Measurements from ENCODE around the gene ZBTB3.
A peak's percentile ranks its signal among the peaks of the same experiment; 100 is the strongest.
"Not testable (repeated sequence)": the region's sequence is repeated elsewhere in the genome, so short reads cannot be mapped to it uniquely, and the experiment has no call there.

The ZBTB3 gene

DNA sequence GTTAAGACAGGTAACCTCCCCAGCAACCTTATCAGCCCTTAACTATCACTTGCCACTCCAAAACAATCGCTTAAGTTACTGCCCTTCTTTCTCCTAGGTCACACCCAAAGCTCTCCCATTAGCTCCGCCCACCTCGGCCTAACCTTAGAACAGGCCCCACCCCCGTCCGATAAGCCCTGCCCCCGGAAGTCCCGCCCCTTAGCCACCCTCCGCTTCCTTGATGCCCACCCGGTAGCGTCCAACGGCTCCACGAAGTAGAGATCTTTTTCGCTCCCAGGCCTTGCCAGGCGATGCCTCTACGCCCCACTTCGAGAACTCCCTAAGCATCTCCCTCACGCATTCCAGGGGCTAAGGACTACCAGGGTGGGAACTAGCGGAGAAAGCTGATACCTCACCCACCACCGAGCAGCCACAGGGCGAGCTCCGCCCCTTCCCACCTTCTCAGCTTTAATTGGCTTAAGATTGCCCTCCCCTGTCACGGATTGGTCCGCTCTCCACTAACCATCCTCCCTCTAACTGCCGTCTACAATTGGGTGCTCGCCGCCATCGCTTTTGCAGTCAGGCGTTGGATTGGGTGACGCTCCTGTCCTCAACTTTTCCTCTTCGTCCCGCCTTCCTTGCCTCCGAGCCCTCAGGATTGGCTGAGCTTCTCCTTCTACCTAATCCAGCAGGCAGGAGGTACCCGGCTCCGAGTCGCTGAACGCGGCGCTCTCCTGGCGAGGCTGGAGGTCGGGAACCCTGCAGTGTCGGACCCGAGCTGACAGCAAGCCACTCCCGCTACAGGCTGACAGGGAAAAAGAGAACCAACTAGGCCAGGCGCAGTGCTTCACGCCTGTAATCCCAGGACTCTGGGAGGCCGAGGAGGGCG, at the start of gene ZBTB3:
TSS of gene ZBTB3 (minus strand) at position 425 of the 868 bp plus-strand sequence. CDS start 496 bp downstream, outside the sequence.
- peak; percentile 91 for DNase-seq (ENCODE audit: low read depth)

DNA sequence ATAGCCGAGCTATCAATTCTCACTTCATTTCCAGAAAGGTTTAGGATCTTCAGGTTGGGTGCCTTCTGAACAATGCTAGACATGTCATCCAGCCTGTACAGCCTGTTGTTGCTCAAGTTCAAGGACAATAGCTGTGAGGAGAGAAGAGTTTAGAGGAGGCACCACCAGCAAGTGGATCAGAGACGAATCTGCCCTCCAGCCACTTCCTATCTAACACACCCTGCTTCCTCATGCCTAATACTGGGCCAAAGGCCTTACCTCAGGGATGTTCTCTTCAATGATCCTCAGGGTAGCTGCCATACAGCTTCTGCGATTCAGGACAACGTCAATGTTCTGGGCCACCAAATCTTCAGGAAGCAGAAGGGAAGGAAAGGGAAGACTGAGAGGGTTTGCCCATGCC, 47.1 kb upstream of the ZBTB3 start:
- DNase-seq (ENCODE audit: low read depth) = no peak

DNA sequence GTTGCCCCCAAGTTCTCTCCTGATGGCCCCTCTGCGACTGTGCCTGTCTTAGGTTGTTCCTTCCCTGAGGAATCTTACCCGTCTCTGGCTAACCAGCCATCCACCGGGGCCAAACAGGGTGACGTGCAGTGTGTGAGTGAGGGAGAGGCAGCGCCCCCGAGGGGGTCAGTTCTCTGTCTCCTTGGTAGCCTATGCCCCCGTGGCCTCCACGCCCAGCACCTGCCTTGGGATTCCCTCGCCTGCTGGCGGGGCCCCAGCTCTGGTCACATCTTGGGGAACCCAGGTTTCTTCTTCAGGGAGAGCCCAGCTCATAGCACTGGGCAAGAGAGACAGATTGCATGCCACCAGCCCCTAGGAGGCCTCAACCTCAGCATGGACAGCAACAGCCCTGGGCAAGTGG, 45.5 kb upstream of the ZBTB3 start:
- no peak for DNase-seq (ENCODE audit: low read depth)

DNA sequence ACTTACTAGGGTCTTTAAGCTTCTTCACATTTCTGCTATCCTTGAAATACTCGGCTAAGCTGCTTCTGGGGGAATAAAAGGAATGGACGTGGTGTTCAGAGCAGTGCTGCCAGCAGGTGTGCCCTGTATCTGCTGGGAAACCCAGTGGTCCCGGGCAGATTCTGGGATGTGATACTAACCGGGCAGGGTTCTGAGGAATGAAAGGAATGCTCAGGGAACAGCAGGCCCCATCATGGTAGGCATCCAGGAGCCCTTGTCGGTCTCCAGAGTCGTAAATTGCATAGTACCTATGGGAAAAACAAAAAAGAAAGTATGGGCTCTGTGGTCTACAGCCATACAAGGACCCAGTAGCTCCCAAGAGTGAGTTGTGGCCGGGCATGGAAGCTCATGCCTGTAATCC, 42.3 kb upstream of the ZBTB3 start:
- DNase-seq (ENCODE audit: low read depth) = no peak

DNA sequence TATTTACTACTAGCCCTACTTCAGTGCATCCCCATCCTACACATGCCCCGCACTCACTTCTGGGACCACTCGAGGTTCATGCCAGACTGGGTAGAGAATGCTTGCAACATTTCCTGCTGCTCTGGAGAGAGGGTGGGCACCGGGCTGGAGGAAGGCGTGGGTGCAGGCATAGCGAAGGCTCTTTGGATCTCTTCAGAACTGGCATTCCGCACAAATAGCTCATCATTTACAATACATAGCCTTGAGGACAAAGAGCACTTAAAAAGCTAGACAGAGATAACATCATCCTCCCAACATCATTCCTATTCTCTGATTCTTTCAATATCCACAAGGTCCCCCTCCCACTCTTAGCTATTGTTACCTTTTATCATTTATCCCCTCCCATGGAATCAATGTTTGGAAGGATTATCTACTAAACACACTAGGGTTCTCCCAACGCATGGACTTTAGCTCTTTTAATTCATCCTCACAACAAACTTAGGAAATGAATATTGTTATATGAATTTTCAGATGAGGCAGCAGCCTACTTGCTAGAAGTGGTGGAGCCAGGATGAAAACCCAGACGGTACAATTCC, 40.3 kb upstream of the ZBTB3 start:
- DNase-seq (ENCODE audit: low read depth) = no peak

DNA sequence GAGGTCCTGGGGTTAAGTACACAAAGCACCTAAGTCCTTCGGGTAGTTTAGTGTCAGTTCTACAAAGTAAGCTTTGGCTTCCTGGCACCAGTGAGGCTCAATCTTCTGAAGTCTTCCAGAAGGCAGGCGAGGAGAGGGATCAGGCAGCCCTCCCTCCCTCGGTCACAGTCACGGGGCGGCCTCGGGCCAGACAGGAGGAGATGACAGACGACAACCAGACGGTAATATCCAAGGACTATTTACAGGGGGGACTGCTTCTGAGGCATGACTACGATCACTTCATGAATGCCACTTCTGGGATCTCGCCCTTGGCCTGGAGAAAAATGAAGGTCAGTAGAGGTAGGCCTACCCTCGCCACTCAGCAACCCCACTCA, 38.2 kb upstream of the ZBTB3 start:
- no peak for DNase-seq (ENCODE audit: low read depth)

DNA sequence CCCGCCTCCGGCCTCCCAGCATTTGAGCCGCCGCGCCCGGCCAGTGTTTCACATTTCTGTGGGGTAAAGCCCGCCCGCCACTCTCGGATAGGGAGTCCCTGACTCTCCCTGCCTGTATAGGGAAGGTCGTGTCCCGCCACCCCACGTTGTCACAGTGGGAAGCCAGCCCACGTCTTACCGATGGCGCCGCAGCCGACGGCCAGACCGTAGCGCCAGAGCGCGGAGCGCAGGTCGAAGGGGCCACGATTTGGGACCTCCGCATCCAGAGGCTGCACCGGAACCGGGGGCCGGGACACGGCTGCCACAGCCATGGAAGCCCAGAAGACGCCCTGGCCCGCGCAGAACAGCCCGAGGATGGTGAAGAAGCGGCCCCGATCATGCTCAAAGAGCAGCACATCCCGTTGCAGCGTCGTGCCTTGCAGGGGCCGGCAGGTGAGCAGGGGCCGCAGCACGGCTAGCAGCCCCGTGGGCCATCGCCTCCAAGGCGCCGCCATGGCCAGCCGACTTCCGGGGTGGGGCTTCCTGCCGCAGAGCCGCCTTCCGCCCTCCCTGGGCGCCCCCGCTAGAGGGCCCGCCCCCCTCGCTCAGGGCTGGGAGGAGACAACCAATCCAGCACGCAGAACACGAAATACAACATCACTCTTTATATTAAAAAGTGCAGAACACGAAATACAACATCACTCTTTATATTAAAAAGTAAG, 37.7 kb upstream of the ZBTB3 start, which contains the start of gene TMEM223:
TSS of gene TMEM223 (minus strand) at position 506 of the 701 bp plus-strand sequence. CDS start at position 494, 12 bp downstream.
- peak; percentile 88 for DNase-seq (ENCODE audit: low read depth)

DNA sequence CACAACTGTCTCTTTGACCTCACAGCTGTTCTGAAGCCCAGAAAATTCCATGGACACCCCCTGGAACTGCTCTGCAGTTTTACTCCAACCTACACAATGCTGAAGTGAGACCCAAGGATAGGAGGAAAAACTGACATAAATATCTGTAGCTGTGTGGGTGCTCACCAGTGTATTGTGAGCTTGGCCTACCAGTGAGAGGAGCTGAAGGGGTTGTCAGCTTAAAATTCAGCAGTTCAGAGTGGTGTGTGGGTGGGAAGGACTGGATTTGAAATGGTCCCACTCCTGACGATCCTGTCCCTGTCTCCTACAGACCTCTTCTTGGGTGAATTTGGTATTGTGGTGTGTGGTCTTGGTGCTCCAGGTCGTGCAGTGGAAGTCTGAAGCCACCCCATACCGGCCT, 35.6 kb upstream of the ZBTB3 start:
- DNase-seq (ENCODE audit: low read depth) = no peak

DNA sequence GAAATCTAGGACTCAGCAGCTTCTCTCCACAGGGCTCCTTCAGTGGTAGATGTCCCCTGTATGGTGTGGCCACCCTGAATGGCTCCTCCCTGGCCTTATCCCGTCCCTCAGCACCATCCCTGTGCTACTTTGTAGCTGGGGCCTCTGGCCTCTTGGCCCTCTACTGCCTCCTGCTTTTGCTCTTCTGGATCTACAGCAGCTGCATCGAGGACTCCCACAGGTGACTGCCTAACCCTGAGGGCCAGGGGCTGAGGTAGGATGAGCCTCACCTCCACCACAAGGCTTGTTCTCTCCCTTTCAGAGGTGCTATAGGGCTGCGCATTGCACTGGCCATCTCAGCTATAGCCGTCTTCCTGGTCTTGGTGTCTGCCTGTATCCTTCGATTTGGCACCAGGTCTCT, 35.0 kb upstream of the ZBTB3 start:
- DNase-seq (ENCODE audit: low read depth) = no peak

DNA sequence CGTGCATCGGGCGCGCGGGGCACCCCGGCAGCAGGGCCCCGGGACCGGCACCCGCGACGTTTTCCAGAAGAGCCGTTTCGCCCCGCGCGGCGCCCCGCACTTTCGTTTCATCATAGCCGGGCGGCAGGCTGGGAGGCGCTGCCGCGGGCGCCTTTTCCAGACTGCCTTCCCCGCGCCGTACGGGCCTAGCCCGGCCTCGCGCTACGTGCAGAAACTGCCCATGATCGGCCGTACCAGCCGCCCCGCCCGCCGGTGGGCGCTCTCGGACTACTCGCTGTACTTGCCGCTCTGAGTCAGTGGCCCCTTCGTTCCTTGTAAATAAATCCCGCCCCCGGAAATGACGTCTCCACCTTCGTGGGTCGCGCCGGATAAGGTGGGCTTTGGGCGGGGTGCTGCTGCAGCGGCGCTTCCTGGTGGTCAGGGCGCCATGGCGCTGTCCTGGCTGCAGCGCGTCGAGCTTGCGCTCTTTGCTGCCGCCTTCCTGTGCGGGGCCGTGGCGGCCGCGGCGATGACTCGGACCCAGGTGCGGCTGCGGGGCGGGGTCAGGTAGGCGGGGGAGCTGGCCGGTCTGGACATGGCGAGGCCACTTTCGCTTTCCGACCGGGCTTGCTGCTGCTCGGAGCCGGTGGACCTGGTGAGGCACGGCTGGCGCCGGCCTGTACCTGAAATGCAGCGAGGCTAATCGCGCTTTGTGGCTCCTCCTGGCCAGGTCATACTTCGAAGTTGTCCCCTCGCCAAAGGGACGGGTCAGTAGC, 33.2 kb upstream of the ZBTB3 start, which contains the start of gene TMEM179B:
TSS of gene TMEM179B (plus strand) at position 398 of the 755 bp plus-strand sequence. CDS start at position 428, 30 bp downstream.
- peak; percentile 92 for DNase-seq (ENCODE audit: low read depth)

DNA sequence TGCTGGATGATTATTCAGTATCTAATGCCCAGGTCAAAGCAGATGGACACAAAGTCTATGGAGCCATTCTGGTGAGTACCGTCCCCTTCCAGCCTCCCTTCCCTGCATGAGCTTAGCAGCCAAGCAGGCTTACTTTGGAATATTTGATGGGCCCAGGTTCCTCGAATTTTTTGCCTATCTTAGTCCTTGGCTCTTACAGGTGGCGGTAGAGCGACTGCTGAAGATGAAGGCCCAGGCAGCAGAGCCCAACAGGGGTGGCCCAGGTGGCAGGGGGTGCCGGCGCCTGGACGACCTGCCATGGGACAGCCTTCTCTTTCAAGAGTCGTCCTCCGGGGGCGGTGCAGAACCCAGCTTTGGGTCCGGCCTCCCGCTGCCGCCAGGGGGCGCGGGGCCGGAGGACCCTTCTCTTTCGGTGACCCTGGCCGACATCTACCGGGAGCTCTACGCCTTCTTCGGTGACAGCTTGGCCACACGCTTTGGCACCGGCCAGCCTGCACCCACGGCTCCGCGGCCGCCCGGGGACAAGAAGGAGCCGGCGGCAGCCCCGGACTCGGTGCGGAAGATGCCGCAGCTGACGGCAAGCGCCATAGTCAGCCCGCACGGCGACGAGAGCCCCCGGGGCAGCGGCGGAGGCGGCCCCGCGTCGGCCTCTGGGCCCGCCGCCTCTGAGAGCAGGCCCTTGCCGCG, 32.5 kb upstream of the ZBTB3 start:
- peak; percentile 80 for DNase-seq (ENCODE audit: low read depth)

DNA sequence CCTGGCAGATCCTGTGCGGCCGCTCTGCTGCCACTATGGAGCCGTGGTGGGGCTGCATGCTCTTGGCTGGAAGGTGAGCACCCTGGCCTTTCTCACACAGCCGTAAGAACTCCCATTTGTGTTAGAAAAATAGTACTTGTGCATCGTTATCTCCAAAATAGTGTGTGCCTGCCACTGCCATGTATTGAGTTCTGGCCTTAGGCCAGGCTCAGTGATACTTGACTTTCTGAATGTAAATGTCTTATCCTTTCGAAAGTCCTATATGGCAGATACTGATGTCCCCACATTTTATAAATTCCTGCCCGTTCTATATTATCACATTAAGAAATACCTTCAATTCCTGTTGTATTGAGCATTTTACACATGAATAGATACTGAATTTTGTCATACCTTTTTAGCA, 28.8 kb upstream of the ZBTB3 start:
- no peak for DNase-seq (ENCODE audit: low read depth)

DNA sequence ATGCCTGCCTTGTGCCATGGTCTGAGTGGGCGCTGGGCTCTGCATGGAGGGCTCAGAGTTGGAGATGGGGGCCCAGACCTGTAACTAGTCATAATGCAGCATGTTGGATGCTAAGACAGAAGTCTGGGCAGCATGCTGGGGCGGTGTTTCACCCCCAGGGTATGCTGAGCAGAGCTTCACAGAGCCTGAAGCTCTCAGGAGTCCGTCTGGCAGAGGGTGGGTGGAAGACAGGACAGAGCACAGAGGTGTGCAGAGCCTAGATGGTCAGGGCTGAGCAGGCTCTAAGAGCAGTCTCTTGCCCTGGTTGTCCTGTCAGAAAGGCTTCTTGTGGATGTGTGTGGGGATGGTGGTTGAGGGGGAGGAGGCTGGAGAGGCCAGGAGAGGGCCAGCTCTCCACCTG, 24.5 kb upstream of the ZBTB3 start:
- no peak for DNase-seq (ENCODE audit: low read depth)

DNA sequence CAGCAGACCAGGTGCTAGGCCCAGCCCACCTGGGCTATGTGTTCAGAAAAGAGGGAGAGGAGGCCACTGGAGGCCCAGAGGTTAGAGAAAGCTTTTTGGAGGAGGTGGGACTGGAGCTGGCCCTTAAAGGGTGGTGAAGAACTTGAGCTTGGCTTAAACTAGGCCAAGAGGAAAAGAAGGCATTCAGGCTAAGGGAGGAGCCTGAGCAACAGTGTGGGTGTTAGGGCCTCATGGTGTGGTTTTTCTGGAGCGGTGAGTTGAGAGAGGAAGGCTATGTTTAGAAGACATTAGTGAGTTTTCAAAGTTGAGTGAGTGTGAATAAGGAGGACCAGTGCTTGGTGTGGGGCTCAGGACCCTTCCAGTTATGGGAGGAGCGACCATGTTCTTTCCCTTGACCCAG, 23.4 kb upstream of the ZBTB3 start:
- no peak for DNase-seq (ENCODE audit: low read depth)

DNA sequence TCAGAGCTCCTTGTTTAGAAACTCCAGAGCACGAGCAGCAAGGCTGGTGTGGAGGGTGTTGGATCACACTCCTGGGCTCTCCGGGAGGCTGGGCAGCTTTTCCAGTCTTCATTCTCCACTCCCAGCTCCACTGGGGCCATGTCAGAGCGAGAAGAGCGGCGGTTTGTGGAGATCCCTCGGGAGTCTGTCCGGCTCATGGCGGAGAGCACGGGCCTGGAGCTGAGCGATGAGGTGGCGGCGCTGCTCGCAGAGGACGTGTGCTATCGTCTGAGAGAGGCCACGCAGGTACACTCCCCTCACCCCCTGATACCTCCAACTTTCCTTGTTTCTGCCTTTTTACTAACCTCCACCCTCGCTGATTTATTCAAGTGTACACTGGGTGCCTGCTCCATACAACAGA, 21.7 kb upstream of the ZBTB3 start:
- DNase-seq (ENCODE audit: low read depth) = no peak

DNA sequence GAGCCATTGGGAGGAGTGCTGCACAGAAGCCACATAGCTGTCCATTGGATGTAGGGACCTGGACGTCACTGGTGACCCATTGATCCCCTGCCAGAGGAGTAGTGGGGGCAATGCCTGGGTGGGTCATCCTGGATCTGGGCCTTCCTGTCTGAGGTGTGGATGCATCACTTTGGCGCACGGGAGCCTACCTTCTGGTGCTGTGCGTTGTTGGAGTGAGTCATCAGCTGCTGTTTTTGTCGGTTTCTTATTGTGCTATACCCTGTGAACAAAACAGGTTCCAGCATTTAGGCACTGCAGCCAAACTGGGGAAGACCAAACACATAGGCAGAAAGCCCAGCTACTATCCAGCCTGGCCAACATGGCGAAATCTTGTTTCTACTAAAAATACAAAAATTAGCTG, 20.4 kb upstream of the ZBTB3 start:
- no peak for DNase-seq (ENCODE audit: low read depth)

DNA sequence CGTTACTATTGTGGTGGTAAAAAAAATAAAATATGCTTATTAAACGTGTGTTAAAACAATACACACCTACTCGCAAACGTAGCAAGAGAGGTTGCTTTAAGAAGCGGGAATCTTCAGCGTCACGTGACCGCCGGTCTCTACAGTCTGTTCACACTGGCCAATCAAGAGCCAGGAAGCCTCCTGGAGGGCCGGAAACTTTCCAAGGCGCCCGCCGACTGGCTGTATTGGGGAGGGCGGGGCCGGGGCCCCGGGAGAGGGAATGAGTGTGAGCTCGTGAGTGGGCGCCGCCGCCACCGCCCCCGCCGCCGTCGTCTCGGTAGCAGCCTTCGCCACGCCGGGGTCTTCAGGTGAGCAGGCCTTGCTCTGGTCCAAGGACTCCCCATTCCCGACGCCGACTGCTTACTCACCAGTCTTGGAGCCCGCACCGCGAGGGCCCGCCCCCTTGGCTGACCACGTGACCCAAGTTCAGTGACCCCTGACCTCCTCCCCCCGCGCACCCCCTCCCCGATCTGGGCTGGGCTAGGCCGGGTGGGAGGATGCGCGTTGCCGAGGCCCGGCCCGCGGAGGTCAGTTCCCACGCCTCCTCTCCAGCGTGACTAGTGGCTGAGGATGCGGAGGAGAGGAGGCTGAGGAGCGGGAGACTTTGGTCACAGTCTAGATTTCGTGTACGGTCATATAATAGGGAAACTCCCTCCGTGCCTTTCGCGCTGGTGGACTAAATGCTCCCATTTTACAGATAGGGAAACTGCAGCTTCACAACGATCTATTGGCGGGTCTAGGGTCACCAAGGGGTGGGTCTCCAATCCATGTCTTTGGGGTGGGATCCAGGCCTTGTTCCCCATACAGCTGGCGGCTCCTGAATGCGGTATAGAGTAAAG, 17.4 kb upstream of the ZBTB3 start, which contains the start of gene TAF6L:
TSS of gene TAF6L (plus strand) at position 253 of the 878 bp plus-strand sequence. CDS start 4,388 bp downstream, outside the sequence.
- DNase-seq (ENCODE audit: low read depth) = peak; percentile 86

DNA sequence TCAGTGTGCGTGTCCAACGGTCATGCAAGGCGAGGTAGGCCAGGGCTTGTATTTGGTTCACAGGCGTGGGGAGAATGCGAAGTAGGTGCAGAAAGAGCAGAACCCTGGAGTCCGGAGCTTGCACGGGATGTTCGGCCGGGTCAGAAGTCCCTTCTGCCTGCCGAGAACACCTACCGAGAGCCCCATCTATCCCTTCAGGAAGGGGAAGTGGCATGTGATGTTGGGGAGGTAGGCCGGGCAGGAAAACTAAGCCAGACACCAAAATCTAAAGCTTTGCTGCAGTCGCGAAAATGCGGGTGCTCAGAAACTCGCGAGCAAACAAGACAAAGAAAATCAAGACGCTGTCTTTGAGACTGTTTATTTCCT, 16.8 kb upstream of the ZBTB3 start:
- no peak for DNase-seq (ENCODE audit: low read depth)

DNA sequence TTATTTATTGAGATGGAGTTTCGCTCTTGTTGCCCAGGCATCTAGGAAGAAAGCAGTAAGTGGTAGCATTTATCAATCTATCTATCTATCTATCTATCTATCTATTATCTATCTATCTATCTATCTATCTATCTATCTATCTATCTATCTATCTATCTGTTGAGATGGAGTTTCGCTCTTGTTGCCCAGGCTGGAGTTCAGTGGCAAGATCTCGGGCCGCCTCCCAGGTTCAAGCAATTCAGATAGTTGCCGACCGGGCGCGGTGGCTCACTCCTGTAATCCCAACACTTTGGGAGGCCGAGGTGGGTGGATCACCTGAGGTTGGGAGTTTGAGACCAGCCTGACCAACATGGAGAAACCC, 6.9 kb upstream of the ZBTB3 start:
- DNase-seq (ENCODE audit: low read depth) = not testable (repeated sequence)
